OCI-LY7 (cell line): ENCODE measurements around the gene WDR86. TPM values are rescaled to one million over a fixed set of nuclear protein-coding genes. Genes with fewer than 3 reads are reported as not detected.

Source experiments
- BruUV-seq: library from RNA; stranded (reverse); fragments of 400-500 nt; replicated peaks from 2 replicates; lab custom pipeline; 2021; lab: Mats Ljungman, UMichigan
- CTCF ChIA-PET: fragments of 300-600 bp; sonication (Branson Sonifier 250); formaldehyde crosslinking; loops from one replicate; lab custom pipeline; 2022; ENCODE audit warnings: antibody characterized with exemption; ENCODE audit not compliant: unreplicated experiment; lab: Charles Lee
- POLR2A ChIA-PET: fragments of 300-600 bp; sonication (Branson Sonifier 250); formaldehyde crosslinking; loops from one replicate; lab custom pipeline; 2022; ENCODE audit warnings: antibody characterized with exemption; lab: Charles Lee
- DNase-seq: peaks from one replicate; pipeline ENCODE4 v3.0.0-alpha.2; 2015; ENCODE audit warnings: low spot score
- H2AFZ ChIP-seq: fragments of 200-600 bp; sonication (generic), shearing (Covaris generic); 2 replicates; pipeline ENCODE4 v1.6.1; 2014; ENCODE audit warnings: mild to moderate bottlenecking, antibody characterized with exemption, low read length, moderate library complexity
- H3K27ac ChIP-seq: fragments of 200-600 bp; sonication (generic); 2 replicates; pipeline ENCODE4 v1.5.1; 2014; ENCODE audit warnings: mixed run types, low read depth, mild to moderate bottlenecking, moderate library complexity, low read length, inconsistent platforms; ENCODE audit not compliant: poor library complexity, severe bottlenecking
- H3K36me3 ChIP-seq: fragments of 200-600 bp; sonication (generic); 2 replicates; pipeline ENCODE4 v1.6.1; 2014; ENCODE audit warnings: mild to moderate bottlenecking, antibody characterized with exemption, low read length, moderate library complexity, mixed read lengths; ENCODE audit not compliant: insufficient read depth
- H3K4me1 ChIP-seq: fragments of 200-600 bp; sonication (generic); 2 replicates; pipeline ENCODE4 v1.5.1; 2014; ENCODE audit warnings: mild to moderate bottlenecking, low read length; ENCODE audit not compliant: insufficient read depth, poor library complexity, severe bottlenecking
- H3K4me2 ChIP-seq: fragments of 200-600 bp; sonication (generic); 2 replicates; pipeline ENCODE4 v1.6.1; 2014; ENCODE audit warnings: mild to moderate bottlenecking, low read length
- H3K4me3 ChIP-seq: fragments of 200-600 bp; sonication (generic); 2 replicates; pipeline ENCODE4 v1.5.1; 2014; ENCODE audit warnings: mild to moderate bottlenecking, low read depth, low read length; ENCODE audit not compliant: poor library complexity, severe bottlenecking
- H3K79me2 ChIP-seq: fragments of 200-600 bp; sonication (generic); 2 replicates; pipeline ENCODE4 v1.6.1; 2016; ENCODE audit warnings: low read depth, mild to moderate bottlenecking, low read length, moderate library complexity, mixed read lengths; ENCODE audit not compliant: insufficient read depth
- H3K9me2 ChIP-seq: fragments of 200-600 bp; sonication (generic); 2 replicates; pipeline ENCODE4 v1.6.1; 2016; ENCODE audit warnings: mild to moderate bottlenecking, low read length, mixed read lengths; ENCODE audit not compliant: insufficient read depth
- H3K9me3 ChIP-seq: fragments of 200-600 bp; sonication (generic); 2 replicates; pipeline ENCODE4 v1.6.1; 2014; ENCODE audit warnings: mild to moderate bottlenecking, mixed run types, low read length, mixed read lengths
- H4K20me1 ChIP-seq: fragments of 200-600 bp; sonication (generic); 2 replicates; pipeline ENCODE4 v1.6.1; 2014; ENCODE audit warnings: mild to moderate bottlenecking, antibody characterized with exemption, low read length, moderate library complexity, mixed read lengths; ENCODE audit not compliant: insufficient read depth
- CTCF ChIP-seq: fragments of 200-600 bp; sonication (generic); conservative IDR thresholded peaks from 2 replicates; pipeline ENCODE4 v1.5.1; 2014; ENCODE audit warnings: mild to moderate bottlenecking, antibody characterized with exemption, low read length, moderate library complexity, mixed read lengths
- EZH2phosphoT487 ChIP-seq: fragments of 200-600 bp; sonication (generic); IDR thresholded peaks from 2 replicates; pipeline ENCODE4 v1.6.1; 2018; ENCODE audit warnings: low read depth, borderline replicate concordance, mild to moderate bottlenecking, mixed run types, antibody characterized with exemption, low read length, moderate library complexity, mixed read lengths
- intact Hi-C: fragments of 100-400 bp; cut with micrococcal nuclease; formaldehyde crosslinking; loops from one replicate; pipeline ENCODE4 v1.10.0; 2022; ENCODE audit not compliant: unreplicated experiment
- total RNA-seq, 2 experiments: library from RNA; depleted of rRNA in 1 of 2; stranded (reverse); fragments of >200 nt in 1 of 2; shearing (Covaris generic) in 1 of 2; gene quantifications; 2 replicates each; pipeline ENCODE4 v1.2.3, GENCODE V29; 2014 to 2022

WDR86 gene
- total RNA-seq, 2 experiments from 2014 or later: 0.44 to 0.51 TPM

DNA sequence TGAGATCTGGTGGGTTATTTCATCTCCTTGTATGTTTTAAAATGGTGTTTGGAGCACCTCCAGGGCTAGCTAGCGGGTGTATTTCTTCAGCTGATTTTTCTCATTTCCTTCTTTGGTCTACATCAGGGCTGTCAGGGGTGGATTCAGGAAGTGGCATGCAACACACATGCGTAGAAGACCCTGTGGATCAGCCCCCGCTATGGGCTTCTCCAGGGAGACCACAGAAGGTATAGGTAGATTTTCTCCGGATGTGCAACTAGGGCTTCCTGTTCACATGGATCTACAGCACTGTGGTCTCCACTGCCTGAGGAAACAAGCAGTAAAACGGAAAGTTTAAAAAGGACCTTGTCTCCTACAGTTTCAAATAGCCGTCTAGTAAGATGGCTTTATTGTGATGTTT lies 57.9 kb downstream of the WDR86 start:
- H3K36me3 ChIP-seq: peaks cover 75% of the 10 kb centered on the region
- peak overlapping the region; percentile 94 for H3K27ac ChIP-seq
- H3K4me1 ChIP-seq: peaks cover 50% of the 10 kb centered on the region
- intact Hi-C loops: loop anchor here (2.0 kb wide), 1 partner anchor 167 kb away; the partner anchor contains the start of gene RHEB
- peak; percentile 37 for DNase-seq
- TF ChIP-seq CTCF (no peak), EZH2phosphoT487 (no peak)
- H3K9me2 ChIP-seq: no peaks in the 10 kb centered on the region
- BruUV-seq: no TSS peak
- H3K9me3 ChIP-seq: no peaks in the 10 kb centered on the region
- peak overlapping the region; percentile 67; the same call in 1 of the 2 replicates for H2AFZ ChIP-seq
- CTCF ChIA-PET: interaction anchor here (1.6 to 2.2 kb wide), 2 partner anchors 37 to 125 kb away, joined by 8 read pairs; partner anchors contain the start of gene ABCF2
- H4K20me1 ChIP-seq: no peaks in the 10 kb centered on the region
- peak overlapping the region; percentile 48 for H3K4me2 ChIP-seq
- peak overlapping the region; percentile 22 for H3K4me3 ChIP-seq
- H3K79me2 ChIP-seq: peaks cover 9% of the 10 kb centered on the region; the same call in 1 of the 2 replicates
- POLR2A ChIA-PET: interaction anchor here (0.6 to 1.5 kb wide), 10 partner anchors 10 to 1981 kb away, joined by 3 to 6 read pairs (median 3); partner anchors contain the start of gene NUB1

DNA sequence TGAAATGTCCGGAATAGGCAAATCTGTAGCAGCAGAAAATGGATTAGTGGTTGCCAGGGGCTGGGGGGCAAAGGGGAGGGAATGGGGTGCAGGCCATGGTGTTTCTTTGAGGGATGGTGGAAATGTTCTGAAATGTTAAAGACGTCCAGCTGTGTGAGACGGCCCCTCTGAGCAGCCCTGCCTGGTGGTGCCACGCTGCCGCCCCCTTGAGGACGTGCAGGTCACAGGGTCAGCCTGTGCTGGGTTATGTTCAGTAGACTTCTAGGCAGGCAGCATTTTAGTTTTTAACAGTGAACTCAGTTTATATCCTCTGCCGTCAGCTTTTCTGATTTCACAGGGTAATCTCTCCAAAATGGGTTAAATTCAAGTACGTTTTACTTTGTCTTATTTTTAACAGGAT lies 58.8 kb downstream of the WDR86 start:
- Histone ChIP-seq H3K9me3 (no peaks in the 10 kb centered on the region), H3K4me1 (peaks cover 58% of the 10 kb centered on the region), H3K27ac (peak overlapping the region; percentile 94), H3K79me2 (peaks cover 9% of the 10 kb centered on the region; the same call in 1 of the 2 replicates), H2AFZ (no peak overlapping the region; the same call in 1 of the 2 replicates), H3K9me2 (no peaks in the 10 kb centered on the region), H4K20me1 (no peaks in the 10 kb centered on the region), H3K36me3 (peaks cover 78% of the 10 kb centered on the region), H3K4me2 (peak overlapping the region; percentile 48), H3K4me3 (peak overlapping the region; percentile 7)
- POLR2A ChIA-PET: interaction anchor here (0.5 to 1.9 kb wide), 6 partner anchors 9 to 1980 kb away, joined by 3 to 5 read pairs (median 4); partner anchors contain the start of gene NUB1
- CTCF ChIA-PET: interaction anchor here (1.6 to 2.2 kb wide), 2 partner anchors 36 to 124 kb away, joined by 8 read pairs; partner anchors contain the start of gene ABCF2
- no TSS peak for BruUV-seq
- intact Hi-C loops: loop anchor here (2.0 kb wide), 1 partner anchor 168 kb away; the partner anchor contains the start of gene RHEB
- TF ChIP-seq EZH2phosphoT487: no peak
- peak; percentile 85 for TF ChIP-seq CTCF
- DNase-seq: peak; percentile 69

- H3K79me2 ChIP-seq: peaks cover 9% of the 10 kb centered on the region; the same call in 1 of the 2 replicates
- peaks cover 65% of the 10 kb centered on the region for H3K4me1 ChIP-seq
- ChIA-PET CTCF (no interaction called here), POLR2A (no interaction called here)
- peak overlapping the region; percentile 94 for H3K27ac ChIP-seq
- no peaks in the 10 kb centered on the region for H3K9me3 ChIP-seq
- TF ChIP-seq EZH2phosphoT487: no peak
- peaks cover 77% of the 10 kb centered on the region for H3K36me3 ChIP-seq
- peak; percentile 59 for DNase-seq
- no peaks in the 10 kb centered on the region for H3K9me2 ChIP-seq
- BruUV-seq: TSS peak; percentile 97
- H2AFZ ChIP-seq: peak overlapping the region; percentile 63; the same call in 1 of the 2 replicates
- intact Hi-C loops: loop anchor here (10.0 kb wide), 1 partner anchor 1085 kb away; the partner anchor contains the start of gene KMT2C
- peak overlapping the region; percentile 62 for H3K4me3 ChIP-seq
- no peaks in the 10 kb centered on the region for H4K20me1 ChIP-seq
- H3K4me2 ChIP-seq: peak overlapping the region; percentile 85
Measured at GRCh38 chr7:151349507-151349853, 60.4 kb downstream of the WDR86 start.
